Activated CD4-positive, alpha-beta T cell treated with anti-CD3 and anti-CD28 coated beads, Interleukin-2, amount 10 ng/mL, durations not matched to agents 7 days and 5 days (primary cell): ENCODE results near the gene EZH2. TPM values are rescaled to one million over a fixed set of nuclear protein-coding genes. Genes with fewer than 3 reads are reported as not detected.

Experiments
- CTCF ChIA-PET: fragments of 350-600 bp; sonication (Branson Sonifier 250); formaldehyde crosslinking; loops from one replicate; lab custom pipeline; 2021; ENCODE audit warnings: antibody characterized with exemption; lab: Charles Lee
- POLR2A ChIA-PET: fragments of 350-600 bp; sonication (Branson Sonifier 250); formaldehyde crosslinking; loops from one replicate; lab custom pipeline; 2021; ENCODE audit warnings: antibody characterized with exemption; lab: Charles Lee
- DNase-seq: peaks from one replicate; pipeline ENCODE4 v3.0.0-alpha.2; 2020
- H3K27ac Mint-ChIP-seq: one replicate; pipeline ENCODE4 v1.8.0; 2021; ENCODE audit warnings: mild to moderate bottlenecking, moderate library complexity, mixed read lengths
- H3K27me3 Mint-ChIP-seq: one replicate; pipeline ENCODE4 v1.8.0; 2021; ENCODE audit warnings: mixed read lengths
- H3K36me3 Mint-ChIP-seq: one replicate; pipeline ENCODE4 v1.8.0; 2021; ENCODE audit warnings: low read depth, mixed read lengths
- H3K4me1 Mint-ChIP-seq: one replicate; pipeline ENCODE4 v1.8.0; 2021; ENCODE audit warnings: mixed read lengths
- H3K4me3 Mint-ChIP-seq: one replicate; pipeline ENCODE4 v1.8.0; 2021; ENCODE audit warnings: mild to moderate bottlenecking, moderate library complexity, mixed read lengths
- H3K9me3 Mint-ChIP-seq: one replicate; pipeline ENCODE4 v1.8.0; 2021; ENCODE audit warnings: mixed read lengths
- total RNA-seq, 2 experiments: library from RNA; stranded (reverse); gene quantifications; one replicate each; pipeline ENCODE4 v1.2.3, GENCODE V29; 2021

The EZH2 gene
- total RNA-seq, 2 experiments from 2014 or later, result 120 to 128 TPM

DNA sequence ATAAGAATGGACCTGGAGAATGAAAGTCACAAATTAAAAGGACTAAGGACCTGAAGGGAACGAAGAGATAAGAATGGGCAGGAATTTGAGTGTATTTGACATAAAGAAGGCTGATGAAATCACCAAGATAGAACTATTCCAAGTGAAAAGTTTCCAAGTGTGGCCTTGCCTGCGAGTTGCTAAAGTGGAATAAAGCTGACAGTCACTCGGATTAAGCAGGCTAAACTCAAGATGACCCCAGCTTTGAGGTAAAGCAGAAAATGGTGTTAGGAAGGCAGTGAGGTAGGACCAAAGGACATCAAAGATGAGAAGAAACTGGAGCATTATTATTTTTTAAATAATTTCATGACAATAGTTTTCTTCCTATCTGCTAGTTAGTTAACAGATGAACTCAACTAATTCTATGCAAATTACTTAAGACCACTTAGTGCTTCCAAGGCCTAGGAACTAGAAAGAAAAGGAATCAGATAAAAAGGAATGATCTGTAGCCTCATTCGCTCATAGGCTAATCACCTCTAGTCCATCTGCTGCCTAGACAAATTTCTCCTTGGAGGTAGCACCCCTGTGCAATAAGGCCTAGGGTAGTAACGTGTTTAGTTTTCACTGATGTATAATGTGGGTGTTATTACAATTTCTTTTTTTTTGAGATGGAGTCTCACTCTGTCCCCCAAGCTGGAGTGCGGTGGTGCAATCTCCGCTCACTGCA, 34.5 kb downstream of the EZH2 start:
- Mint-ChIP-seq H3K4me1 (peaks cover 70% of the 10 kb centered on the region), H3K27me3 (no peaks in the 10 kb centered on the region), H3K9me3 (no peaks in the 10 kb centered on the region), H3K36me3 (peaks cover 13% of the 10 kb centered on the region), H3K27ac (no peak overlapping the region), H3K4me3 (no peak overlapping the region)
- ChIA-PET CTCF (interaction anchor here (1.4 kb wide), 1 partner anchor 92 kb away, joined by 4 read pairs; no protein-coding TSS in a partner anchor), POLR2A (no interaction called here)
- no peak for DNase-seq

DNA sequence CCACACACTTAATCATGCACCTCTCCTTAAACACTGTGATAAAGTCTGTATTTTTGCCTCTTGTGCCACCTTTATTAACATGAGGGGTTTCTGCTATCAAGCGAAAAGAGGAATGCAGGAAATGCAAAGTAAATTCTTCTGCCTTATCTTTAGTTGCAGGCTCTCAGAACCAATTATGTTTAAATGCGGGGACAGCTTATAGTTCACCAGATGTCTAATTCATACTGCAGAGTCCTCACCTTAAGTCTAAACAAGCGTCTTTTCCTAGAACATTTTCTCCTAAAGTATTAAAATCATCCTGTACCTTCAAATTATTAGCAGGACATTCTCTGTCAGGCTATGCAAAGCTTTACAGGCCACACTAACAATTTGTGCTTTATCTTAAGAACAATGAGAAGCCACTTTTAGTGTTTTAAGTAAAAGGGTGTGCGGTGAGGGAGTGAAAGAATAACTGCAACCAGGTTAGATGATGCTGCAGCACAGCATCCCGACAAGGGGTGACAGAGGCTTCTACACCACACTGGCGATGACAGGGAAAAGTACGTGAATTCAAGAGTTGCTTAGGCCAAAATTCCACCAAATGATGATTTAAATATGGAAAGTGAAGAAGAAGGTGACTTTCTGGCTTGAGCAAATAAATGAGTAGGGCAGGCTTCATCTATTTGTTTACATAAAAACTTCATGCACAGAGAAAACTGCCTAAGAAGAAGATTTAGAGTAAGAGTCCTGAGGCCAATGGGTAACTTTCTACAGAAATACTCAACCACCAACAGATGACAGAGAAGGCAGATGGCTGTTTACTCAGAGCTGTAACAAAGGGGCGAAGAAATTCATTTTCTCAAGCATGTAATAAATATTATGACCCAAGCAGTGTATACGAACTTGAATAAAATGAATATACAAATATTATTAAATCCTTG, 36.0 kb downstream of the EZH2 start:
- no peaks in the 10 kb centered on the region for H3K9me3 Mint-ChIP-seq
- peaks cover 73% of the 10 kb centered on the region for H3K4me1 Mint-ChIP-seq
- no peak overlapping the region for H3K4me3 Mint-ChIP-seq
- peak overlapping the region; percentile 14 for H3K27ac Mint-ChIP-seq
- ChIA-PET CTCF (interaction anchor here (1.1 kb wide), 1 partner anchor 16 kb away, joined by 4 read pairs; no protein-coding TSS in a partner anchor), POLR2A (no interaction called here)
- no peak for DNase-seq
- H3K27me3 Mint-ChIP-seq, result no peaks in the 10 kb centered on the region
- H3K36me3 Mint-ChIP-seq, result peaks cover 18% of the 10 kb centered on the region

DNA sequence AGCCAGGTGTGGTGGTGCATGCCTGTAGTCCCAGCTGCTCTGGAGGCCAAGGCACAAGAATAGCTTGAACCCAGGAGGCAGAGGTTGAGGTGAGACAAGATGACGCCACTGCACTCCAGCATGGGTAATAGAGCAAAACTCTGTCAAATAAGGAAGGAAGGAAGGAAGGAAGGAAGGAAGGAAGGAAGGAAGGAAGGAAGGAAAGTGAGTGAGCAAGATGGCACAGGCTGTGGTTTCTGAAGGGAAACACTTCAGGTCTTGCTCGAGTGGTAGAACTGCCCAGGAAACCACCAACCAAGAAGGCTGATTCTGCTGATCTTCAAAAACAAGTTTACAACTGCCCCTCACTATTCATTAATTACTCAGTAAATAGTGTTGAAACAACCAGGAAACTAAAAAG, 45.2 kb downstream of the EZH2 start:
- CTCF ChIA-PET, result interaction anchor here (1.2 kb wide), 1 partner anchor 11 kb away, joined by 3 read pairs; no protein-coding TSS in a partner anchor
- Mint-ChIP-seq H3K36me3 (peaks cover 61% of the 10 kb centered on the region), H3K27me3 (no peaks in the 10 kb centered on the region), H3K27ac (peak overlapping the region; percentile 77), H3K4me3 (no peak overlapping the region), H3K4me1 (peaks cover 55% of the 10 kb centered on the region), H3K9me3 (peaks cover 5% of the 10 kb centered on the region)
- DNase-seq, result peak; percentile 44
- POLR2A ChIA-PET, result no interaction called here

DNA sequence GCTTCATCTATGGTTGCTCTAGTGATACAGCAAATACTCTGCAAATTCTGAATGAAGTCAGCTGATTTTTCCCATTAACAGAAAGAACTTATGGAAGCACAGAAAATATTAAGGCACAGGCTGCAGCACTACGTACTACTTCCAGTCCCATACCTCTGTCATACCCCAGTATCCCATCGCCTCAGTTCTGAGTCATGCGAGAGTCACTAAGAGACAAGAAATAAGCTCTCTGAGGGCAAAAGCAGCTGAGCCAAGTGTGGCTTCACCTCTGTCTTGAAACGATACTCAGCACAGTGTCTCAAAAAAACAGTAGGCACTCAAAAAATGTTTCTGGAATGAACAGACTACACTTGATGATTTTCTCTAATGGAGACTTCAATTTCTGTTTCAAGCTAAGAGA, 48.2 kb downstream of the EZH2 start:
- no peak overlapping the region for H3K27ac Mint-ChIP-seq
- H3K9me3 Mint-ChIP-seq, result peaks cover 5% of the 10 kb centered on the region
- ChIA-PET POLR2A (no interaction called here), CTCF (interaction anchor here (0.8 to 2.4 kb wide), 2 partner anchors 20 to 50 kb away, joined by 3 to 7 read pairs; no protein-coding TSS in a partner anchor)
- H3K27me3 Mint-ChIP-seq, result no peaks in the 10 kb centered on the region
- peaks cover 45% of the 10 kb centered on the region for H3K4me1 Mint-ChIP-seq
- H3K36me3 Mint-ChIP-seq, result peaks cover 67% of the 10 kb centered on the region
- H3K4me3 Mint-ChIP-seq, result no peak overlapping the region
- no peak for DNase-seq

DNA sequence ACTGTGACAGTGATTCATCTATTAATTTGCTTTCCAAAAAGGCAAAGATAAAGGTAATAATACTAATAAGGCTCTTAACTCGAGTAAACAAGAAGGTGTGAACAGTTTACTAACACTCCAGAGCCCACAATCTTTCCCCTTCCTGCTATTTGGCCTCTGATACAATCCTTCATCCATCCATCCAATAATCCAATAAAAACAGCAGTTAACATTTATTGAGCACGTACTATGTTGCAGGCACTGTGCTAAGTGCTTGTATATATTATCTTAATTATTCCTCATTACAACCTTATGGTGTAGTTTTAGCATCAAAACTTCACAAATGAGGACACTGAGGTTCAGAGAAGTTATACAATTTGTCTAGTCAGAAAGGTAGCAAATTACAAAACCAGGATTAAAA, 49.5 kb downstream of the EZH2 start:
- CTCF ChIA-PET, result no interaction called here
- Mint-ChIP-seq H3K9me3 (peaks cover 5% of the 10 kb centered on the region), H3K4me3 (no peak overlapping the region), H3K27ac (no peak overlapping the region), H3K36me3 (peaks cover 69% of the 10 kb centered on the region), H3K4me1 (peaks cover 35% of the 10 kb centered on the region), H3K27me3 (no peaks in the 10 kb centered on the region)
- DNase-seq, result no peak
- POLR2A ChIA-PET, result no interaction called here

DNA sequence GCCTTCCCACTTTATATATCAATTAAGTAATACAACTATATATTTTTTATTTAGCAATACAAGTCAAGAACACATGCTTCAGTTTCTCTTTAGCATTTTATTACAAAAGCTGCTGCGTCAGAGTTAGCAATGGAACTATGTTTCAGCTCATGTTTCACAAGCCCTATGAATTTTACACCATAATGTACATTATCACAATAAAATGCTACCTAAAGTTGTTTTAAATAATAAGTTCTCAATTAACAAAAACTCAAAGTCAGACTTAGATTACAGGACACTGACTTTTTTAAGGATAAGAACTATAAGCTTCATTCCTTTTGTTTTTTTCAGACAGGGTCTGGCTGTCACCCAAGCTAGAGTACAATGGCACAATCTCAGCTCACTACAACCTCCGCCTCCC, 52.3 kb downstream of the EZH2 start:
- Mint-ChIP-seq H3K4me1 (peaks cover 24% of the 10 kb centered on the region), H3K27me3 (no peaks in the 10 kb centered on the region), H3K4me3 (no peak overlapping the region), H3K9me3 (no peaks in the 10 kb centered on the region), H3K27ac (peak overlapping the region; percentile 38), H3K36me3 (peaks cover 61% of the 10 kb centered on the region)
- no peak for DNase-seq
- POLR2A ChIA-PET, result no interaction called here
- CTCF ChIA-PET, result interaction anchor here (0.9 to 1.2 kb wide), 3 partner anchors 11 to 100 kb away, joined by 3 to 4 read pairs (median 3); no protein-coding TSS in a partner anchor

DNA sequence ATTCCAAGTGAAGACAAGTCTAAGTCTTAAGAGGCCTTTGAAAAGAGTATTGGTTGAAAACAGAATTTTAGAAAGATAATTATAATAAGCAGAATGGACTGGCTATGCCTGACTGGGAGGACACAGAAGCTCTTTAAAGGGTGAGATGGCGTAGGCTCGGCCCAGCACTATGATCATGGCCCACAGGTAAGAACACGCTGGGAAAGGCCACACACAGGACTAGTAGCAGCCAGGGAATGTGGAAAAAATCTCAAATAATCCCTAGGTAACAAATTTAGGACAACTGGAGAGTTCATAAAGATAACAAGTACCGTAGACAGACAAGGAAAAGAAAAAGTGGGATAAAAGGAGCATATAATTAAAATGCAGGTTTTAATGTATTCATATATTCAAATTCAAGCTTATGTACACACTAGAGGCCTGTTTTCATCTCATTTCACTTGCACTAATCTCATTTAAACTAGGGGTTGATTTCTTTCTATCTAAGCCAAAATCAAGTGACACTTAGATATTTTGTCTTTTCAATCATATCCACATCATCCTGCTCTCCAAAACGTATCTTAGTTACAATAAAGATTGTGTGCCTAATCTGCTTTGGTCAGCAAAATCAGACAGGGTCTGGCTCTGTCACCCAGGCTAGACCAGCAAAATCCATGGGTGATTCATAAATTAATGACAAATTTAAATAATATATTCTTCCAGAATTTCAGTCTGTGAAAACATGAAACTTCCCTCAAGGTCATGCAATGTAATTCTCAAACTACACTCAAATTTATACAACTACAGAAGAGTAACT, 53.0 kb downstream of the EZH2 start:
- ChIA-PET CTCF (interaction anchor here (0.9 to 1.0 kb wide), 2 partner anchors 21 to 101 kb away, joined by 3 to 4 read pairs; no protein-coding TSS in a partner anchor), POLR2A (no interaction called here)
- no peak overlapping the region for H3K27ac Mint-ChIP-seq
- H3K4me3 Mint-ChIP-seq, result no peak overlapping the region
- peaks cover 61% of the 10 kb centered on the region for H3K36me3 Mint-ChIP-seq
- H3K27me3 Mint-ChIP-seq, result no peaks in the 10 kb centered on the region
- peaks cover 17% of the 10 kb centered on the region for H3K4me1 Mint-ChIP-seq
- DNase-seq, result no peak
- H3K9me3 Mint-ChIP-seq, result no peaks in the 10 kb centered on the region

DNA sequence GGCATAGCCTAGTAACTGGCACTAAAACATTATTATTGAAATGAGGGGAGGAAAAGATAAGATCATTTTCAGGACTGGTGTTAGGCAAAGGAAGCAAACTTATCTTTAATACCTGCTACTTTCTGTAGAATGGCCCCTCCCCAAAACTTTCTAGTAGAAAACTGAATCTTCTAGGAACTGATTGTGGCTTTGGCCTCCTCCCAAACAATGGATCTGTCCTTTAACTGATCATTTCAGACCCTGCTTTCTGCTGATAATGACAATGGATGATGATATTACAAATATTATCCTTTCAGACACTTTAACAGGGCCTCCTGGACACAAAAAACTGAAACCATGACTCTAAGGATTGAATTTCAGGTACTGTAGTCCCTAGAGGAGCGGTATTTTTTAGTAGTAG, 55.1 kb downstream of the EZH2 start:
- DNase-seq, result no peak
- Mint-ChIP-seq H3K4me3 (no peak overlapping the region), H3K27me3 (no peaks in the 10 kb centered on the region), H3K9me3 (no peaks in the 10 kb centered on the region), H3K36me3 (peaks cover 57% of the 10 kb centered on the region), H3K27ac (no peak overlapping the region), H3K4me1 (peaks cover 15% of the 10 kb centered on the region)
- CTCF ChIA-PET, result no interaction called here
- POLR2A ChIA-PET, result no interaction called here

DNA sequence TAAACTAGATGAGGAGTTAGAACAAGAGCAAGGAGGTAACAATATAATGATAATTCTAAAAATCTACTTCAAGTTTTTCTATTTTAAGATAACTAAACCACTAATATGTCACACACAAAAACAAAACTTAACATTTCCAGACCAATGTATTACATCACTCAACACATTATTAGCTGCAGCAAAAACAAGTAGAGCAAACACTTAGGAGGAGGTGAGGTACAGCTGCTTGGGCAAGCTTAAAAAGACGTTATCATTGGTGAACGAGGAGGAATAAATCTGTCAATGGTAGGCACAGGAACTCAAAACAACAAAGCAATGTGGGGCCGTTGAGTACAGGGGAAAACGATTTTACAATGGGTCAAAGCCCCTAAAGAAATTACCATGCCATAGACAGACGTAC, 58.8 kb downstream of the EZH2 start:
- ChIA-PET CTCF (no interaction called here), POLR2A (no interaction called here)
- Mint-ChIP-seq H3K9me3 (no peaks in the 10 kb centered on the region), H3K4me3 (no peak overlapping the region), H3K4me1 (peaks cover 22% of the 10 kb centered on the region), H3K36me3 (peaks cover 55% of the 10 kb centered on the region), H3K27me3 (no peaks in the 10 kb centered on the region), H3K27ac (no peak overlapping the region)
- DNase-seq, result no peak

DNA sequence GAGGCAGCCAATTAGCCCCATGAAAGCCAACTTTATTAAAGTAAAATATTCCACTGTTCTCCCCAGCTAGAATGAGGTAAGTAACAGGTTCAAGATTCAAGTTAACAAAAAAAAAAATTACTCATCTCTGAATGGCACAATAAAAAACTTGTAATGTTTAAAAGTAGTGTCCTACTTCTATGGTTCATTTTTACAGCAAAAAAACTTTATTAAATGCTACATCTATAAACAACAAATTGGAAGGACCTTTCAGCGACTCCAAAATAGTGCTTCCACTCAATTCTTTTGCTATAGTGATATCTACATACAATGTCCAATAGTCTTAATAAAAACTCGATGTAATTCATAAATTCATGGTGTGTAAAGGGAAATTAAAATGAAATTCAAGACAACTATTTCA, 59.2 kb downstream of the EZH2 start:
- DNase-seq, result no peak
- no peaks in the 10 kb centered on the region for H3K27me3 Mint-ChIP-seq
- no peak overlapping the region for H3K27ac Mint-ChIP-seq
- H3K36me3 Mint-ChIP-seq, result peaks cover 56% of the 10 kb centered on the region
- peaks cover 22% of the 10 kb centered on the region for H3K4me1 Mint-ChIP-seq
- POLR2A ChIA-PET, result no interaction called here
- no peak overlapping the region for H3K4me3 Mint-ChIP-seq
- no peaks in the 10 kb centered on the region for H3K9me3 Mint-ChIP-seq
- CTCF ChIA-PET, result no interaction called here

DNA sequence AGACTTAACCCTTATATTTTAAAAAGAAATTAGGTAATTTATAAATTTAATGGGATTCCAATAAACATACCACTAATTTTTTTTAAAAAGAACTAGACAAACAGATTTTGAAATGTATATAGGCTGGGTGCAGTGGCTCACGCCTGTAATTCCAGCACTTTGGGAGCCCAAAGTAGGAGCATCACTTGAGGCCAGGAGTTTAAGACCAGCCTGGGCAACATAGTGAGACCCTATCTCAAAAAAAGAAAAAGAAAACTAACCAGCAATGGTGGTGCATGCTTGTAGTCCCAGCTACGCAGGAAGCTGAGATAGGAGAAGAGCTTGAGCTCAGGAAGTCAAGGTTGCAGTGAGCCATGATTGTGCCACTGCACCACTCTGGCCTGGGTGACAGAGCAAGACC, 62.7 kb downstream of the EZH2 start:
- CTCF ChIA-PET, result interaction anchor here (0.5 to 0.9 kb wide), 2 partner anchors 11 to 22 kb away, joined by 3 to 4 read pairs; no protein-coding TSS in a partner anchor
- POLR2A ChIA-PET, result no interaction called here
- no peak overlapping the region for H3K4me3 Mint-ChIP-seq

DNA sequence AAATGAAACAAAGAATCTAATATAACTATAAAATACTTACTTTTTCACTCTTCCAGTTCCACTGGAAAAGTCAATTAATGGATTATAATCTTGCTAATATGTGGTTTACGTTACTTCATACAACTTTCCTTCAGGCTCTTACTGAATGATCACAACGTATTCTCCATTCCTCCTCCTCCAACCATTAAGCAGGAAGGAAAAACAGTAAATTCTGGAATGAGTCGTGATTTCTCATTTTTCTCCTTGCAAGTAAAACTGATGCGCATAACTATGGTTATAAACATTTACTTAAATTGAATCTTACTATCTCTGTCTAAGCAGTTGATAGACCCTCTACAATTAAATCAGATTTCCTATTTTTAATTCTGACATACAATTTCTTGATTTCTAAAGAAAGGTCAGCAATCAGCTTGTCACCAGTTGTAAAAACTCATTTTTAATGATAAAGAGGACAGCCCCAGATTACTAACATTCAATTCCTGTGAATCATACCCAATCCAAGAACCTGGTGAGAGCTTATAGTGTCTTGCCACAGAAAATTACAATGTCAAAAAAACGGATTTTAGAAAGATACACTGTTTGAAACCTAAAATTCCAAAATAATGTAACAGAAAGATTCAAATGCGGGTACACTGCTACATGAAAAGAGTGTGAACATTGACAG, 64.3 kb downstream of the EZH2 start:
- ChIA-PET POLR2A (no interaction called here), CTCF (interaction anchor here (0.8 to 1.0 kb wide), 2 partner anchors 18 to 94 kb away, joined by 3 read pairs; no protein-coding TSS in a partner anchor)
- Mint-ChIP-seq H3K27ac (no peak overlapping the region), H3K4me1 (peaks cover 13% of the 10 kb centered on the region), H3K9me3 (no peaks in the 10 kb centered on the region), H3K27me3 (no peaks in the 10 kb centered on the region), H3K36me3 (peaks cover 60% of the 10 kb centered on the region), H3K4me3 (no peak overlapping the region)
- DNase-seq, result no peak

More for the DNA sequence above, 62.7 kb downstream of the EZH2 start:
- H3K27ac Mint-ChIP-seq, result no peak overlapping the region
- H3K4me1 Mint-ChIP-seq, result peaks cover 13% of the 10 kb centered on the region
- H3K27me3 Mint-ChIP-seq, result no peaks in the 10 kb centered on the region
- DNase-seq, result no peak
- no peaks in the 10 kb centered on the region for H3K9me3 Mint-ChIP-seq
- peaks cover 61% of the 10 kb centered on the region for H3K36me3 Mint-ChIP-seq
